Esophagus muscularis mucosa (tissue), 4 donors: ENCODE results near the gene SLC8A1. TPM values are rescaled to one million over a fixed set of nuclear protein-coding genes. Genes with fewer than 3 reads are reported as not detected.

Experiments
- DNase-seq: peaks from one replicate; pipeline ENCODE4 v3.0.0-alpha.2; 2017; ENCODE audit errors: extremely low spot score
- H3K27ac ChIP-seq, 4 donors: fragments of 200-600 bp; sonication (generic); replicated peaks in 1 of 4; 1 replicate in 3 of 4; 2 replicates in 1 of 4; pipeline ENCODE4 v1.5.1; 2016 to 2019; ENCODE audit warnings: mild to moderate bottlenecking in 1 of 4
- H3K27me3 ChIP-seq, 4 donors: fragments of 200-600 bp; sonication (generic); one replicate each; pipeline versions ENCODE4 v1.5.1 to v1.6.0; 2016 to 2019
- H3K36me3 ChIP-seq, 4 donors: fragments of 200-600 bp; sonication (generic); one replicate each; pipeline ENCODE4 v1.5.1; 2016 to 2019
- H3K4me1 ChIP-seq, 4 donors: fragments of 200-600 bp; sonication (generic); one replicate each; pipeline ENCODE4 v1.5.1; 2016 to 2019
- H3K4me3 ChIP-seq, 4 donors: fragments of 200-600 bp; sonication (generic); 1 replicate in 2 of 4; 2 replicates in 2 of 4; pipeline ENCODE4 v1.5.1; 2016 to 2019; ENCODE audit warnings: mild to moderate bottlenecking in 4 of 4, moderate library complexity in 1 of 4
- H3K9me3 ChIP-seq, 4 donors: fragments of 200-600 bp; sonication (generic); 1 replicate in 3 of 4; 2 replicates in 1 of 4; pipeline ENCODE4 v1.5.1; 2016 to 2019
- CTCF ChIP-seq, 3 experiments: fragments of 200-600 bp in 2 of 3; fragments of 450-650 bp in 1 of 3; sonication (generic) in 2 of 3; IDR thresholded peaks; one replicate each; pipeline ENCODE4 v1.5.1; 2017 to 2019; ENCODE audit warnings: antibody characterized with exemption in 3 of 3, mild to moderate bottlenecking in 2 of 3, moderate library complexity in 1 of 3
- EP300 ChIP-seq: sonication (generic); formaldehyde crosslinking; IDR thresholded peaks from one replicate; pipeline ENCODE4 v1.6.1; 2017; ENCODE audit warnings: antibody characterized with exemption
- POLR2A ChIP-seq: fragments of 450-650 bp; IDR thresholded peaks from one replicate; pipeline ENCODE4 v1.6.1; 2017; ENCODE audit warnings: antibody characterized with exemption, moderate library complexity, mild to moderate bottlenecking, low read depth
- POLR2AphosphoS5 ChIP-seq, 2 donors: sonication (generic); formaldehyde crosslinking; IDR thresholded peaks; one replicate each; pipeline ENCODE4 v1.6.1; 2017; ENCODE audit warnings: antibody characterized with exemption in 2 of 2
- WGBS: methylation state at CpG from one replicate; pipeline ENCODE4 v1.1.5; 2018; 5-methylcytosine and 5-hydroxymethylcytosine counted together
- intact Hi-C: fragments of 100-400 bp; cut with DNase I; formaldehyde crosslinking; loops from one replicate; pipeline ENCODE4 v1.15.1; 2023
- total RNA-seq, 4 donors: library from RNA; depleted of rRNA; stranded (reverse); fragments of >200 nt; gene quantifications; one replicate each; pipeline versions ENCODE4 v1.1.0 to v1.2.1, GENCODE V29; 2016

SLC8A1 gene
- total RNA-seq, 4 donors from 2014 or later: 105 to 166 (median 157) TPM

GRCh38 chr2:40168546-40168945 lies 283.3 kb downstream of the SLC8A1 start:
- Histone ChIP-seq H3K4me3 (no peak overlapping the region), H3K27me3 (no peaks in the 10 kb centered on the region), H3K4me1 (peaks cover 17 to 23% (median 20%) of the 10 kb centered on the region in 4 donors), H3K9me3 (no peaks in the 10 kb centered on the region), H3K36me3 (peaks cover 0 to 24% (median 4%) of the 10 kb centered on the region in 4 donors), H3K27ac (no peak overlapping the region)
- WGBS: 82% methylated on average over 1 of the region's 1 CpG
- no peak for DNase-seq
- intact Hi-C loops: no loop called here
- TF ChIP-seq POLR2A (no peak), CTCF (IDR thresholded peaks at IDR 0.05) (no peak), POLR2AphosphoS5 (IDR thresholded peaks at IDR 0.05) (no peak), EP300 (no peak)

- no peak for TF ChIP-seq EP300
- no peaks in the 10 kb centered on the region for H3K27me3 ChIP-seq
- peaks cover 17 to 23% (median 20%) of the 10 kb centered on the region in 4 donors for H3K4me1 ChIP-seq
- intact Hi-C loops: no loop called here
- no peak overlapping the region for H3K4me3 ChIP-seq
- no peaks in the 10 kb centered on the region for H3K9me3 ChIP-seq
- WGBS: 89% methylated on average over 4 of the region's 4 CpGs
- H3K27ac ChIP-seq: no peak overlapping the region
- no peak for DNase-seq
- H3K36me3 ChIP-seq: peaks cover 0 to 29% (median 9%) of the 10 kb centered on the region in 4 donors
Observed at GRCh38 chr2:40168032-40168431, 283.9 kb downstream of the SLC8A1 start.

- Histone ChIP-seq H3K27me3 (no peaks in the 10 kb centered on the region), H3K4me1 (peaks cover 17 to 23% (median 20%) of the 10 kb centered on the region in 4 donors), H3K9me3 (no peaks in the 10 kb centered on the region), H3K27ac (peak overlapping the region in 1 of 4 donors; percentile 56), H3K36me3 (peaks cover 0 to 48% (median 17%) of the 10 kb centered on the region in 4 donors), H3K4me3 (no peak overlapping the region)
- WGBS: 93% methylated on average over 2 of the region's 2 CpGs
- TF ChIP-seq POLR2AphosphoS5 (IDR thresholded peaks at IDR 0.05) (no peak), POLR2A (no peak), EP300 (no peak), CTCF (IDR thresholded peaks at IDR 0.05) (no peak)
- no peak for DNase-seq
- intact Hi-C loops: no loop called here
Observed at GRCh38 chr2:40166006-40166405, 285.9 kb downstream of the SLC8A1 start.

GRCh38 chr2:40165509-40165844 lies 286.4 kb downstream of the SLC8A1 start:
- Histone ChIP-seq H3K9me3 (no peaks in the 10 kb centered on the region), H3K27ac (peak overlapping the region in 3 of 4 donors; percentile 19 to 56 (median 22)), H3K4me3 (peak overlapping the region in 1 of 4 donors; percentile 6), H3K27me3 (no peaks in the 10 kb centered on the region), H3K4me1 (peaks cover 17 to 23% (median 21%) of the 10 kb centered on the region in 4 donors), H3K36me3 (peaks cover 0 to 53% (median 20%) of the 10 kb centered on the region in 4 donors)
- TF ChIP-seq POLR2AphosphoS5 (IDR thresholded peaks at IDR 0.05): no peak
- TF ChIP-seq POLR2A: no peak
- TF ChIP-seq EP300: no peak
- no peak for TF ChIP-seq CTCF (IDR thresholded peaks at IDR 0.05)
- 22% methylated on average over 4 of the region's 4 CpGs for WGBS
- intact Hi-C loops: no loop called here
- DNase-seq: no peak

GRCh38 chr2:40164736-40165508 lies 287.0 kb downstream of the SLC8A1 start:
- Histone ChIP-seq H3K9me3 (no peaks in the 10 kb centered on the region), H3K4me3 (peak overlapping the region in 1 of 4 donors; percentile 6), H3K4me1 (peaks cover 17 to 24% (median 21%) of the 10 kb centered on the region in 4 donors), H3K27ac (peak overlapping the region in 3 of 4 donors; percentile 21 to 56 (median 22)), H3K27me3 (no peaks in the 10 kb centered on the region), H3K36me3 (peaks cover 0 to 54% (median 24%) of the 10 kb centered on the region in 4 donors)
- TF ChIP-seq POLR2AphosphoS5 (IDR thresholded peaks at IDR 0.05) (no peak), POLR2A (no peak), CTCF (IDR thresholded peaks at IDR 0.05) (no peak), EP300 (no peak)
- 57% methylated on average over 9 of the region's 9 CpGs for WGBS
- peak; percentile 72 for DNase-seq
- intact Hi-C loops: no loop called here
